Measurements from ENCODE around the gene ABR. TPM values are rescaled to one million over a fixed set of nuclear protein-coding genes. Genes with fewer than 3 reads are reported as not detected.

Gene ABR
- total and polyA plus RNA-seq, 2 of the 13 experiments (the other 11 are each of a cell fraction or from before 2014, with no cell fraction given), result 12.4 to 40.4 TPM

- TF ChIP-seq, protein P1, sequence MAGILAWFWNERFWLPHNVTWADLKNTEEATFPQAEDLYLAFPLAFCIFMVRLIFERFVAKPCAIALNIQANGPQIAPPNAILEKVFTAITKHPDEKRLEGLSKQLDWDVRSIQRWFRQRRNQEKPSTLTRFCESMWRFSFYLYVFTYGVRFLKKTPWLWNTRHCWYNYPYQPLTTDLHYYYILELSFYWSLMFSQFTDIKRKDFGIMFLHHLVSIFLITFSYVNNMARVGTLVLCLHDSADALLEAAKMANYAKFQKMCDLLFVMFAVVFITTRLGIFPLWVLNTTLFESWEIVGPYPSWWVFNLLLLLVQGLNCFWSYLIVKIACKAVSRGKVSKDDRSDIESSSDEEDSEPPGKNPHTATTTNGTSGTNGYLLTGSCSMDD (CRISPR knock-in tag; IDR thresholded peaks at IDR 0.05), result no peak
- TF ChIP-seq KLF6 (CRISPR knock-in tag; IDR thresholded peaks at IDR 0.05), result peak; percentile 41; the same call in 1 of the 2 replicates
- TF ChIP-seq, protein P2, sequence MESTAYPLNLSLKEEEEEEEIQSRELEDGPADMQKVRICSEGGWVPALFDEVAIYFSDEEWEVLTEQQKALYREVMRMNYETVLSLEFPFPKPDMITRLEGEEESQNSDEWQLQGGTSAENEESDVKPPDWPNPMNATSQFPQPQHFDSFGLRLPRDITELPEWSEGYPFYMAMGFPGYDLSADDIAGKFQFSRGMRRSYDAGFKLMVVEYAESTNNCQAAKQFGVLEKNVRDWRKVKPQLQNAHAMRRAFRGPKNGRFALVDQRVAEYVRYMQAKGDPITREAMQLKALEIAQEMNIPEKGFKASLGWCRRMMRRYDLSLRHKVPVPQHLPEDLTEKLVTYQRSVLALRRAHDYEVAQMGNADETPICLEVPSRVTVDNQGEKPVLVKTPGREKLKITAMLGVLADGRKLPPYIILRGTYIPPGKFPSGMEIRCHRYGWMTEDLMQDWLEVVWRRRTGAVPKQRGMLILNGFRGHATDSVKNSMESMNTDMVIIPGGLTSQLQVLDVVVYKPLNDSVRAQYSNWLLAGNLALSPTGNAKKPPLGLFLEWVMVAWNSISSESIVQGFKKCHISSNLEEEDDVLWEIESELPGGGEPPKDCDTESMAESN (CRISPR knock-in tag; conservative IDR thresholded peaks at IDR 0.05), result 0 out of 2 replicates have a peak, but pooled peaks have one; percentile 17
- TF ChIP-seq NFIC (IDR thresholded peaks at IDR 0.05; ENCODE audit: low read length), result no peak
- TF ChIP-seq ZFP37 (CRISPR knock-in tag; IDR thresholded peaks at IDR 0.05; ENCODE audit: borderline replicate concordance), result no peak
- TF ChIP-seq ZNF530 (CRISPR knock-in tag; IDR thresholded peaks at IDR 0.05; ENCODE audit: low read depth), result no peak
- peak; percentile 36; the same call in 1 of the 2 replicates for TF ChIP-seq GABPB1 (CRISPR knock-in tag; IDR thresholded peaks at IDR 0.05)
- 0 out of 2 replicates have a peak, but pooled peaks have one; percentile 32 for TF ChIP-seq MYPOP (CRISPR knock-in tag; IDR thresholded peaks at IDR 0.05)
- TF ChIP-seq REL (CRISPR knock-in tag; conservative IDR thresholded peaks at IDR 0.05), result no peak
- TF ChIP-seq ZSCAN25 (CRISPR knock-in tag; IDR thresholded peaks at IDR 0.05), result 0 out of 2 replicates have a peak, but pooled peaks have one; percentile 22
- peak; percentile 4; the same call in 1 of the 2 replicates for TF ChIP-seq PATZ1 (CRISPR knock-in tag; IDR thresholded peaks at IDR 0.05)
- TF ChIP-seq ZNF574 (CRISPR knock-in tag; IDR thresholded peaks at IDR 0.05), result peak; percentile 46; the same call in 1 of the 2 replicates
- TF ChIP-seq ZNF430 (CRISPR knock-in tag; IDR thresholded peaks at IDR 0.05), result peak; percentile 10; the same call in 1 of the 2 replicates
- TF ChIP-seq NCOA2 (CRISPR knock-in tag; IDR thresholded peaks at IDR 0.05), result no peak
- no peak for TF ChIP-seq AGO2 (optimal IDR thresholded peaks at IDR 0.05; ENCODE audit: low read depth, low read length)
- 0 out of 2 replicates have a peak, but pooled peaks have one; percentile 12 for TF ChIP-seq ETV5 (CRISPR knock-in tag; IDR thresholded peaks at IDR 0.05; ENCODE audit: borderline replicate concordance)
- TF ChIP-seq DMAP1 (CRISPR knock-in tag; IDR thresholded peaks at IDR 0.05), result no peak
- TF ChIP-seq MXD3 (CRISPR knock-in tag; IDR thresholded peaks at IDR 0.05), result peak; percentile 47; the same call in 1 of the 2 replicates
- no peak for TF ChIP-seq ZNF24 (IDR thresholded peaks at IDR 0.05)
- TF ChIP-seq MYC (CRISPR knock-in tag; IDR thresholded peaks at IDR 0.05; ENCODE audit: borderline replicate concordance), result peak; percentile 34
These were observed 200.0 kb downstream of the ABR start, which contains the start of gene NXN (continued) for GRCh38 chr17:979539-980405.
